HEK293 (cell line): ENCODE data around the gene CIZ1.
"Not testable (repeated sequence)": the region's sequence is repeated elsewhere in the genome, so short reads cannot be mapped to it uniquely, and the experiment has no call there.

Experiments used
- CTCF ChIA-PET: fragments of 350-600 bp; formaldehyde crosslinking; extraction: SDS; loops from one replicate; lab custom pipeline; 2021; ENCODE audit warnings: antibody characterized with exemption; lab: Yijun Ruan, JAX
- POLR2A ChIA-PET: fragments of 300-600 bp; formaldehyde crosslinking; extraction: SDS; loops from one replicate; lab custom pipeline; 2020; ENCODE audit warnings: antibody characterized with exemption, inconsistent platforms; lab: Yijun Ruan, JAX
- H3K27ac ChIP-seq: fragments of 200-500 bp; sonication (Bioruptor generic); 2 replicates; pipeline ENCODE4 v1.5.1; 2014; ENCODE audit warnings: low read depth, low read length, control low read depth, inconsistent platforms; ENCODE audit errors: extremely low read depth
- H3K36me3 ChIP-seq, 2 experiments: fragments of 200-500 bp in 1 of 2; sonication (Bioruptor generic) in 1 of 2; 1 replicate in 1 of 2; 2 replicates in 1 of 2; pipeline ENCODE4 v1.5.1; 2014 to 2017; ENCODE audit warnings: inconsistent platforms in 2 of 2, low read length in 2 of 2; ENCODE audit not compliant: control insufficient read depth in 2 of 2, insufficient read depth in 1 of 2
- H3K4me1 ChIP-seq: fragments of 200-500 bp; sonication (Bioruptor generic); 2 replicates; pipeline ENCODE4 v1.5.1; 2014; ENCODE audit warnings: mild to moderate bottlenecking, low read length, inconsistent platforms; ENCODE audit not compliant: control insufficient read depth, insufficient read depth
- H3K4me3 ChIP-seq: 2 replicates; pipeline ENCODE4 v1.5.1; 2011; ENCODE audit warnings: low read depth, mild to moderate bottlenecking, control low read depth, low read length, moderate library complexity
- H3K9me3 ChIP-seq: fragments of 200-500 bp; sonication (Bioruptor generic); 2 replicates; pipeline ENCODE4 v1.5.1; 2014; ENCODE audit warnings: low read depth, low read length, inconsistent platforms; ENCODE audit not compliant: control insufficient read depth, insufficient read depth
- SCRT1 ChIP-seq: fragments of 450-650 bp; formaldehyde crosslinking; IDR thresholded peaks from 2 replicates; pipeline ENCODE4 v1.5.1; 2016; ENCODE audit warnings: missing biosample characterization, missing genetic modification characterization, borderline replicate concordance
- SCRT2 ChIP-seq: fragments of 450-650 bp; formaldehyde crosslinking; IDR thresholded peaks from 2 replicates; pipeline ENCODE4 v1.5.1; 2016; ENCODE audit warnings: missing biosample characterization, missing genetic modification characterization
- ZBTB17 ChIP-seq: fragments of 450-650 bp; formaldehyde crosslinking; IDR thresholded peaks from 2 replicates; pipeline ENCODE4 v1.5.1; 2016; ENCODE audit warnings: missing biosample characterization, missing genetic modification characterization
- TF ChIP-seq, protein P1 (sequence below): fragments of 450-650 bp; formaldehyde crosslinking; IDR thresholded peaks from 2 replicates; pipeline ENCODE4 v1.5.1; 2016; ENCODE audit warnings: missing biosample characterization, missing genetic modification characterization

The CIZ1 gene

DNA sequence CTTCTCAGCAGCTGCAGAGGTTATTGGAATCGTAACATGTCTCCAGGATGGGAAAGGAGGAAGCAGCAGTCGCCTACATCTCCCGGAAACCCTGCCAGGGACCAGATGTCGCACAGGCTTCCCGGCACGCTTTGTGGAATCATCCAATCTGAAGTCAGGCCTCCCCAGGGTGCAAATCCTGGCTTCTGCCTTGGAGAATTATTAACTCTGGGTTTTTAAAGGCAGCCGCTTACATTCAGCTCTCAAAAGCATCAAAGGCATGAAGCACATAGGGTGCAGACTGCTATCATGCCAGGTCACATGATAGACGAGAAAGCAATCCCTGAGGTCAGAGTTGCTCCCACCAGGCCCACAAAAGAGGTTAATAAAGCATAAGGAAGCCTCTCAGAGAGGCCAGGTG is 59.2 kb downstream of the CIZ1 start:
- POLR2A ChIA-PET, H3K4me1 ChIP-seq, H3K9me3 ChIP-seq, H3K4me3 ChIP-seq, H3K27ac ChIP-seq, H3K36me3 ChIP-seq: not testable (repeated sequence)
- CTCF ChIA-PET, result interaction anchor here (2.7 kb wide), 1 partner anchor 14 kb away, joined by 10 read pairs; no protein-coding TSS in a partner anchor

DNA sequence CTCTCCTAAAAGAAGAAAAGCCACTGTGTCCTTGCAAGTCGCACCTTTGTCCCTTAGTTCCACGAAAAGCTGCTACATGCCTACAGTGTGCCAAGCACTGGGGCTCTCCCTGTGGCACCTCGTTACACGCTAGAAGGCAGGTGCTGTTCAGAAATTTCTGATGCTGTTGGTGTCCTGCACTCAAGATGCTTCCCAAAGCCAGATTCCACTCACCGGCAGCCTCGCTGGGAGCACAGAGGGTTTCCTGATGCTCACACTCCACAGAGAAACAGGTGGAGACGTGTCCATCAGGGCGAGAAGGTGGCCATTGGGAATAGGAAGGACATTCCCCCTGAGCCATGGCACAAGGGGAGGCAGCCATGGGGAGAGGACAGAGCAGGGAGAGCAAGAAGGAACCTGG is 60.0 kb downstream of the CIZ1 start:
- H3K27ac ChIP-seq, H3K4me1 ChIP-seq, H3K9me3 ChIP-seq, H3K36me3 ChIP-seq, POLR2A ChIA-PET, H3K4me3 ChIP-seq: not testable (repeated sequence)
- CTCF ChIA-PET, result interaction anchor here (2.7 kb wide), 1 partner anchor 14 kb away, joined by 10 read pairs; no protein-coding TSS in a partner anchor

DNA sequence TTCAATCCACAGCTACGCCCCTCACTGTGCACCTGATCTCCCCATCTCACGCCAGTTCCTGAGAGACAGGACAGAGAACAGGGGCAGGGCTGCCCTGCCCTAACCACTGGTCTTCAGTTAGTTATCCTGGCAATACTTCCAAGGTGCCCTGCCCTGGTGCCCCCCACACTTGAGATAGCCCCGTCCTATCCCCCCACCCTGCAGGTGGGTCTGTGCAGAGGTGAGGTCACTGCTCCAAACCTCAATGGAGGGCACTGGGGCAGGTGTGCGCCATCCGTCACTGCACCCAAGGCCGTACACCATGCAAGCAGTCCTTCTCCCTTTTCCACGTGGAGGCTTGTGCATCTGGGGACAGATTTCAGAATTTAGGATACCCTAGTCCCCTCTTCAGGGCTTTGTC is 60.7 kb downstream of the CIZ1 start:
- H3K36me3 ChIP-seq, H3K27ac ChIP-seq, H3K9me3 ChIP-seq, POLR2A ChIA-PET, H3K4me1 ChIP-seq, H3K4me3 ChIP-seq: not testable (repeated sequence)
- CTCF ChIA-PET, result interaction anchor here (1.1 to 1.7 kb wide), 2 partner anchors 15 to 19 kb away, joined by 3 to 5 read pairs; no protein-coding TSS in a partner anchor

DNA sequence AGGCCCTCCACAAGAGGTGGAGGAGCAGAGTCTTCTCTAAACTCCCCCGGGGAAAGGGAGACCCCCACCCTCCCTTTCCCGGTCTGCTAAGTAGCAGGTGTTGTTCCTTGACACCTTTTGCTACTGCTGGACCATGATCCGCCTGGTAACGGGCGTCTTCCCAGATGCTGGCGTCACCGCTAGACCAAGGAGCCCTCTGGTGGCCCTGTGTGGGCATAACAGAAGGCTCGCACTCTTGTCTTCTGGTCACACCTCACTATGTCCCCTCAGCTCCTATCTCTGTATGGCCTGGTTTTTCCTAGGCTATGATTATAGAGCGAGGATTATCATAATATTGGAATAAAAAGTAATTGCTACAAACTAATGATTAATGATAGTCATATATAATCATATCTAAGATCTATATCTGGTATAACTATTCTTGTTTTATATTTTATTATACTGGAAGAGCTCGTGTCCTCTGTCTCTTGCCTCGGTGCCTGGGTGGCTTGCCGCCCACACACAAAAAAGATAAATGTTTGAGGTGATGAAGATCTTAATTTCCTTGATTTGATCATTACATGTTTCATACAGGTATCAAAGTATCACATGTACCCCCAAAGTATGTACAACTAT is 61.3 kb downstream of the CIZ1 start:
- POLR2A ChIA-PET, H3K9me3 ChIP-seq, H3K4me1 ChIP-seq, H3K4me3 ChIP-seq, H3K36me3 ChIP-seq, H3K27ac ChIP-seq: not testable (repeated sequence)
- CTCF ChIA-PET, result interaction anchor here (0.6 to 2.5 kb wide), 5 partner anchors 11 to 110 kb away, joined by 3 to 15 read pairs (median 5); no protein-coding TSS in a partner anchor

DNA sequence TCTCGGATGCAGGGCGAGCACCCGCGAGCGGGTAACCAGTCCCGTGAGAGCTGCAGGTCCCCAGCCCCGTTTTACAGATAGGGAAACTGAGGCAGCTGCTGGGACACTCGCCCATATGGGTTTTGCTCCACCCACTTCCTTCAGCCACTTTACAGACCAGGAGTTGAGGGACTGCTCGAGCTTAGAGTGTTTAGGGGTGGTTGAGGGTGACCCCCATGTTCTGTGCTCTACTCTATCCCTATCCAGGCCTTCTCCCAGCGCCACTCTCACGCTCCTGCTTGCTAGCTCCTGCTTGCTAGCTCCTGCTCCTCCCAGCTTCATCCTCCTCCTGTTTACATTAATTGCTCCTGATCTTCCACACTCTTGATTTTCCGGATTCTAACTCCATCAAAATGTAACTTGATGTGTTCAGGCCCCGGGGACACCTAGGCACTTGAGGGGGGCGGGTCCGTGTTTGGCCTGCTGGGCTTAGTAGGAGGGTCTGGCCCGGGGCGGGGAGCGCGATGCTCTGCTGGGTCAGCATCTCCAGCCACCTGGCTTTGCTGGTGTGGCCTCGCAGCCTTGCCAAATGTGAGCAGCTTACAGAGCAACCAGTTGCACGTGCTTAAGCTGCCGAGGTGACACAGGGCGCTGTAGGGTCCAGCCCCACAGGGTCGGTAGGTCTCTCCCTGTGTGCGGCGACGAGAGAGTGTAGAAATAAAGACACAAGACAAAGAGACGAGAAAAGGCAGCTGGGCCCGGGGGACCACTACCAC is 62.4 kb downstream of the CIZ1 start:
- Histone ChIP-seq H3K4me1 (no peaks in the 10 kb centered on the region), H3K27ac (no peak overlapping the region), H3K4me3 (peak overlapping the region; percentile 83), H3K36me3 (peaks cover 0 to 18% of the 10 kb centered on the region in 2 experiments; a peak in 1 of 3 replicates)
- POLR2A ChIA-PET, result interaction anchor here (0.6 to 1.9 kb wide), 12 partner anchors 9 to 186 kb away, joined by 3 to 13 read pairs (median 4); partner anchors contain the start of genes BBLN, GOLGA2, NAIF1 and SWI5
- TF ChIP-seq ZBTB17 (tag by site-specific recombination), result peak; percentile 12; the same call in 1 of the 2 replicates
- TF ChIP-seq SCRT1 (tag by site-specific recombination), result 0 out of 2 replicates have a peak, but pooled peaks have one; percentile 22
- TF ChIP-seq, protein P1, sequence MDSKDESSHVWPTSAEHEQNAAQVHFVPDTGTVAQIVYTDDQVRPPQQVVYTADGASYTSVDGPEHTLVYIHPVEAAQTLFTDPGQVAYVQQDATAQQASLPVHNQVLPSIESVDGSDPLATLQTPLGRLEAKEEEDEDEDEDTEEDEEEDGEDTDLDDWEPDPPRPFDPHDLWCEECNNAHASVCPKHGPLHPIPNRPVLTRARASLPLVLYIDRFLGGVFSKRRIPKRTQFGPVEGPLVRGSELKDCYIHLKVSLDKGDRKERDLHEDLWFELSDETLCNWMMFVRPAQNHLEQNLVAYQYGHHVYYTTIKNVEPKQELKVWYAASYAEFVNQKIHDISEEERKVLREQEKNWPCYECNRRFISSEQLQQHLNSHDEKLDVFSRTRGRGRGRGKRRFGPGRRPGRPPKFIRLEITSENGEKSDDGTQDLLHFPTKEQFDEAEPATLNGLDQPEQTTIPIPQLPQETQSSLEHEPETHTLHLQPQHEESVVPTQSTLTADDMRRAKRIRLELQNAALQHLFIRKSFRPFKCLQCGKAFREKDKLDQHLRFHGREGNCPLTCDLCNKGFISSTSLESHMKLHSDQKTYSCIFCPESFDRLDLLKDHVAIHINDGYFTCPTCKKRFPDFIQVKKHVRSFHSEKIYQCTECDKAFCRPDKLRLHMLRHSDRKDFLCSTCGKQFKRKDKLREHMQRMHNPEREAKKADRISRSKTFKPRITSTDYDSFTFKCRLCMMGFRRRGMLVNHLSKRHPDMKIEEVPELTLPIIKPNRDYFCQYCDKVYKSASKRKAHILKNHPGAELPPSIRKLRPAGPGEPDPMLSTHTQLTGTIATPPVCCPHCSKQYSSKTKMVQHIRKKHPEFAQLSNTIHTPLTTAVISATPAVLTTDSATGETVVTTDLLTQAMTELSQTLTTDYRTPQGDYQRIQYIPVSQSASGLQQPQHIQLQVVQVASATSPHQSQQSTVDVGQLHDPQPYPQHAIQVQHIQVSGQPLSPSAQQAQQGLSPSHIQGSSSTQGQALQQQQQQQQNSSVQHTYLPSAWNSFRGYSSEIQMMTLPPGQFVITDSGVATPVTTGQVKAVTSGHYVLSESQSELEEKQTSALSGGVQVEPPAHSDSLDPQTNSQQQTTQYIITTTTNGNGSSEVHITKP (tag by site-specific recombination), result no peak
- TF ChIP-seq SCRT2 (tag by site-specific recombination), result 0 out of 2 replicates have a peak, but pooled peaks have one; percentile 37
- TF ChIP-seq, all 188 proteins: peak for 3
- H3K9me3 ChIP-seq, result no peaks in the 10 kb centered on the region
- CTCF ChIA-PET, result interaction anchor here (0.7 to 2.5 kb wide), 8 partner anchors 9 to 78 kb away, joined by 3 to 15 read pairs (median 4); no protein-coding TSS in a partner anchor
